Measurements from ENCODE around the gene IL22RA1.

Gene IL22RA1

DNA sequence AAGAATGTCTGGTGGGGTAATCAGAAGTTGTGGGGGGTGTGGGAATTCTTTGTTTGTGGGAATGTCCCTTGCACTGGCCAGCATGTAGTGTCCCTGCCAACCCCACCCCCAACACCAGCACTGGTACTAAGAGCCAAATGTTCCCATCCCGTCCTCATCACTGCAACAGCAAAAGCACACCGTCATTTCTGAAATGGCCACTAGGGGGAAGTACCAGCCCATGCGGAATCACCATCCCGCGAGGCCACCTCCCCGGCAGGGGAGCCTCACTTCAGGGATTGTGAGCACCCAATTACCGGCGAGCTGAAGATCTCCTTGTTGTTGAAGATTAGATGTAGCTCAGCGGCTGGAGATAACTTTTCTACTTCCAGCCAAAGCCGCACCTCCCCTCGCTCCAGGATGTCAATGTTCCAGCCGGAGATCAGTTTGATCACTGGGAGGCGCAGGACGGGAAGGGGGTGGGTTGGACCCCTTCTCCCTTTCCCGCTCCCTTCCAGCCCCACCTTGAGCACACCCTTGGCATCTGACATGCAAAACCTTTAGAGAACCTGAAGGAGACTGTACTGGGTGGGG is 72.0 kb downstream of the IL22RA1 start:
- H3K27ac ChIP-seq = no peak overlapping the region
- no peak for TF ChIP-seq ZFX (IDR thresholded peaks at IDR 0.05)
- TF ChIP-seq, protein P1, sequence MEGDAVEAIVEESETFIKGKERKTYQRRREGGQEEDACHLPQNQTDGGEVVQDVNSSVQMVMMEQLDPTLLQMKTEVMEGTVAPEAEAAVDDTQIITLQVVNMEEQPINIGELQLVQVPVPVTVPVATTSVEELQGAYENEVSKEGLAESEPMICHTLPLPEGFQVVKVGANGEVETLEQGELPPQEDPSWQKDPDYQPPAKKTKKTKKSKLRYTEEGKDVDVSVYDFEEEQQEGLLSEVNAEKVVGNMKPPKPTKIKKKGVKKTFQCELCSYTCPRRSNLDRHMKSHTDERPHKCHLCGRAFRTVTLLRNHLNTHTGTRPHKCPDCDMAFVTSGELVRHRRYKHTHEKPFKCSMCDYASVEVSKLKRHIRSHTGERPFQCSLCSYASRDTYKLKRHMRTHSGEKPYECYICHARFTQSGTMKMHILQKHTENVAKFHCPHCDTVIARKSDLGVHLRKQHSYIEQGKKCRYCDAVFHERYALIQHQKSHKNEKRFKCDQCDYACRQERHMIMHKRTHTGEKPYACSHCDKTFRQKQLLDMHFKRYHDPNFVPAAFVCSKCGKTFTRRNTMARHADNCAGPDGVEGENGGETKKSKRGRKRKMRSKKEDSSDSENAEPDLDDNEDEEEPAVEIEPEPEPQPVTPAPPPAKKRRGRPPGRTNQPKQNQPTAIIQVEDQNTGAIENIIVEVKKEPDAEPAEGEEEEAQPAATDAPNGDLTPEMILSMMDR (conservative IDR thresholded peaks at IDR 0.05) = peak; percentile 84

DNA sequence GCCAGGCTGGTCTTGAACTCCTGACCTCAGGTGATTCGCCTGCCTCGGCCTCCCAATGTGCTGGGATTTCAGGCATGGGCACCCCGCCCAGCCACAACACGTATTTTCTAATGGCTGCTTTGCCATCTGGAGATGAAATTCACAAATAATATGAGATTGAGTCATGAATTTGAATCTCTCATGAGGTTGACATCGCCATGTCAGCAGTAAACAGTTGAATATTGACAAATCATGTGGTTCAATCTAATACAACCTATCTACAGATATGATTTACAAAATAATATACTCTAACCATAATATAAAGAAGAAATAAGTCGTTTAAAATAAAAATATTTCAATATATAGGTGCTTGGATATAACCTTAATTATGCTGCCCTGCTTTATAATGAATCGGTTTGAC is 73.1 kb downstream of the IL22RA1 start:
- TF ChIP-seq, protein P1 (conservative IDR thresholded peaks at IDR 0.05) = no peak
- no peak for TF ChIP-seq ZFX (IDR thresholded peaks at IDR 0.05)
- no peak overlapping the region for H3K27ac ChIP-seq

Data from C4-2B (cell line).